Skeletal muscle satellite cell (primary cell): ENCODE data around the gene POP4.
"Not testable (repeated sequence)": the region's sequence is repeated elsewhere in the genome, so short reads cannot be mapped to it uniquely, and the experiment has no call there.

Source experiments
- H3K27me3 ChIP-seq: 2 replicates; pipeline ENCODE4 v1.7.0; 2013; ENCODE audit warnings: low read length; ENCODE audit not compliant: control insufficient read depth, insufficient read depth
- H3K36me3 ChIP-seq: 2 replicates; pipeline ENCODE4 v1.7.0; 2013; ENCODE audit warnings: mild to moderate bottlenecking, control low read depth, low read length; ENCODE audit not compliant: insufficient read depth
- H3K4me1 ChIP-seq: 2 replicates; pipeline ENCODE4 v1.7.0; 2013; ENCODE audit warnings: low read length; ENCODE audit not compliant: control insufficient read depth, insufficient read depth
- H3K4me2 ChIP-seq: 2 replicates; pipeline ENCODE4 v1.7.0; 2013; ENCODE audit warnings: mild to moderate bottlenecking, low read length
- H3K4me3 ChIP-seq: 2 replicates; pipeline ENCODE4 v1.7.0; 2013; ENCODE audit warnings: low read length
- H3K9ac ChIP-seq: 2 replicates; pipeline ENCODE4 v1.7.0; 2013; ENCODE audit warnings: mild to moderate bottlenecking, low read depth, low read length, moderate library complexity
- H3K9me3 ChIP-seq: replicated peaks from 2 replicates; pipeline ENCODE4 v1.7.0; 2013; ENCODE audit warnings: mild to moderate bottlenecking, control low read depth, low read length

POP4 gene

DNA sequence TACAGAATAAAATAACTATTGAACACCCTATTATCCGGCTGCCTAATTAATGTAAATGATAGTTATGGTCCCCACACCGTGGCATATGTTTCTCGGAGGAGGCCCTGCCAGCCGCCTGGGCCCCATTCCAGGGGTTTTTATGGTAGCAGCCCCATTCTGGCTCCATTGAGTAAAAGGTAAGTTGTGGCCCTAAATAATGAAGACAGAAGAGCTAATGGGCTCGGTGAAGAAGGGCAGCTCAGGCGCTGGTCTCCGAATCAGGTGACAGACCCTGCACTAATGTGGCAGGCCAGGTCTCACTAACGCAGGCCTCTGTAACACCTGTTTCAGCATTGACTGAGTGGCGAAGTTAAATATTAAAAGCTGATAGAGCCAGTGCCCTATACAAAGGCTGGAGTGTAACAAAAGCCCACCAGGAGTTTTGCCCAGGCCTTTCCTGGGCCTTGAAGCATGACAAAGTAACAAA lies 19.1 kb downstream of the POP4 start:
- no peaks in the 10 kb centered on the region for H3K9me3 ChIP-seq
- no peak overlapping the region for H3K9ac ChIP-seq
- no peak overlapping the region for H3K4me2 ChIP-seq
- no peaks in the 10 kb centered on the region for H3K36me3 ChIP-seq
- H3K4me3 ChIP-seq: no peak overlapping the region
- no peaks in the 10 kb centered on the region for H3K4me1 ChIP-seq
- peaks cover 4% of the 10 kb centered on the region for H3K27me3 ChIP-seq

DNA sequence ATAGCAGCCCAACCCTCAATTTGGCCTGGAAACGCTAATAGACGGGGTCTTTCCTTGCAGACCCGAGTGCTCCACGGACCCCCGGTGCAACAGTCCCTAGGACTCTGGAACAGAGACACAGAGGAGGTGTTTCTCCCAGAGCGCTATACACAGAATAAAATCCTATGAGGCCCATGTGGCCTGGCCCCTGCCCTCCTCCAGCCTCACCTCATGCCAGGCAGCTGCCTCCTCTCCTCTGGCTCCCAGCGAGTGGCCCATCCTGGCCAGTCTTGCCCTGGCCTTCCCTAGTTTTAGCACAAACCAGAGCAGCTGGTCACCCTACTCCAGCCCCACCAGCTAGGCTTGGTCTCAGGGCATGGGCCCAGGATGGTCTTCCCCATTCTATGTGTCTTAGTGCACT lies 20.3 kb downstream of the POP4 start:
- no peaks in the 10 kb centered on the region for H3K27me3 ChIP-seq
- no peak overlapping the region for H3K4me3 ChIP-seq
- H3K9ac ChIP-seq: no peak overlapping the region
- no peaks in the 10 kb centered on the region for H3K9me3 ChIP-seq
- no peak overlapping the region for H3K4me2 ChIP-seq
- no peaks in the 10 kb centered on the region for H3K4me1 ChIP-seq
- H3K36me3 ChIP-seq: no peaks in the 10 kb centered on the region

DNA sequence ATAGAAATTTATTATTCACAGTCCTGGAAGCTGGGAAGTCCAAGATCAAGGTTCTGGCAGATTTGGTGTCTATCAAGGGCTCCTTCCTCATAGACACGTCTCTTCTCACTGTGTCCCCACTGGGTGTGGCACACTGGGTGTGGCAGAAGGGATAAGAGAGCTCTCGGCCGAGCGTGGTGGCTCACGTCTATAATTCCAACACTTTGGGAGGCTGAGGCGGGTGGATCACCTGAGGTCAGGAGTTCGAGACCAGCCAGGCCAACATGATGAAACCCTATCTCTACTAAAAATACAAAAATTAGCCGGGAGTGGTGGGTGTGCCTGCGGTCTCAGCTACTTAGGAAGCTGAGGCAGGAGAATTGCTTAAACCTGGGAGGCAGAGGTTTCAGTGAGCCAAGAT lies 20.7 kb downstream of the POP4 start:
- not testable (repeated sequence) for H3K9ac ChIP-seq, H3K4me3 ChIP-seq, H3K27me3 ChIP-seq, H3K4me1 ChIP-seq, H3K9me3 ChIP-seq, H3K4me2 ChIP-seq, H3K36me3 ChIP-seq

DNA sequence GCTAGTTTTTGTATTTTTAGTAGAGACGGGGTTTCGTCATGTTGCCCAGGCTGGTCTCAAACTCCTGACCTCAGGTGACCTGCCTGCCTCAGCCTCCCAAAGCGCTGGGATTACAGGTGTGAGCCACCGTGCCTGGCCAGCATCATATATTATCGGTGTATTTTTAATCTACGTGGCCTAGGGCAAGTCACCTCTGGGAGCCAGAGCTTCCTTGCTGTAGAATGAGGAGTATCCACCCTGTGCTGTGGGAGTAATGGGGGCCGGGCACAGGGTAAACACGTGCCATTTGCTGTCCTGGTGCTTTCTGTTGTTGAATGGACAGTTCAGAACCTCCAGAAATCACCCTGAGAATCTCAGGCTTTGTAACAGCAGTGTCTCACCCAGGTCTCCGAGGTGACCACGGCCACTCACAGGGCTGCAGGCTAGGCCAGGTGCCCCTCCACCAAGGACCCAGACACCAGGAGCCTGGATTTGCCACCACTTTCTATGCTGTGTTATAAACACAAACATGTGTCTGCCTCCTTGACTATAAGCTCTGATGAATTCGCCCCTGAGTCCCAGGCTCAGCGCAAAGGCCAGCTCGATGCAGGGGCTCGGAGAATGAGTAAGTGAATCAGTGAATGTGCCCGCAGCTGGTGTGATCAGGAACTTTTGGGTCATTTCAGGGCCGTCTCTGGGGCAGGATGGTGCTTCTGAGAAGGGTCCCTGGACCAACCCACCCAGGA lies 22.7 kb downstream of the POP4 start:
- no peak overlapping the region for H3K4me3 ChIP-seq
- H3K27me3 ChIP-seq: peaks cover 5% of the 10 kb centered on the region
- H3K36me3 ChIP-seq: no peaks in the 10 kb centered on the region
- H3K4me1 ChIP-seq: no peaks in the 10 kb centered on the region
- no peak overlapping the region for H3K9ac ChIP-seq
- no peak overlapping the region for H3K4me2 ChIP-seq
- no peaks in the 10 kb centered on the region for H3K9me3 ChIP-seq

DNA sequence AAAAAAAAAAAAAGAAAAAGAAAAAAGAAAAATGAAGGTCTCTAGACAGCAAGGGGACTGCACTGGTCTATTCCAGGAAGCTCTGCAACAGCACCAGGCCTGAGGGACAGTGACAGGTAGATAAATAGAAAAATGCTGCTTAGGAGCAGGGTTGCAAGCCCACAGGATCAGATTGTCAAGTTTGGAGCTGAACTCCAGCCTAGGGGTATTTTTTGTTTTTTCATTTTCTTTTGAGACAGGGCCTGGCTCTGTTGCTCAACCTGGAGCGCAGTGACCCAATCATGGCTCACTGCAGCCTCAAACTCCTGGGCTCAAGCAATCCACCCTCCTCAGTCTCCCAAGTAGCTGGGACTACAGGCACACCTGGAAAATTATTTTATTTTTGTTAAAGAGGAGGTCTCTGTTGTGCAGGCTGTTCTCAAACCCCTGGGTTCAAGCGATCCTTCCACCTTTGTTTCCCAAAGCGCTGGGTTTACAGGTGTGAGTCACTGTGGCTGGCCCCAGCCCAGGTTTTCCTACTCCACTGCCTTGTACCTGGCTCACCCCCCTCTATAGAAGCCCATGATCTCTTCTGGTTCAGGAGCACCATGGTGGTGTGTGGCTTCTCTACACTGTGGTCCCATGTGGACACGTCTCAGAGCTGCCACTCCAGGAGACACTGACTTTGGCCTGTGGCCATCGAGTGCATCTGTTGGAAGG lies 23.9 kb downstream of the POP4 start:
- Histone ChIP-seq H3K4me3 (no peak overlapping the region), H3K9ac (no peak overlapping the region), H3K36me3 (no peaks in the 10 kb centered on the region), H3K9me3 (no peaks in the 10 kb centered on the region), H3K4me1 (no peaks in the 10 kb centered on the region), H3K4me2 (no peak overlapping the region), H3K27me3 (peaks cover 5% of the 10 kb centered on the region)

DNA sequence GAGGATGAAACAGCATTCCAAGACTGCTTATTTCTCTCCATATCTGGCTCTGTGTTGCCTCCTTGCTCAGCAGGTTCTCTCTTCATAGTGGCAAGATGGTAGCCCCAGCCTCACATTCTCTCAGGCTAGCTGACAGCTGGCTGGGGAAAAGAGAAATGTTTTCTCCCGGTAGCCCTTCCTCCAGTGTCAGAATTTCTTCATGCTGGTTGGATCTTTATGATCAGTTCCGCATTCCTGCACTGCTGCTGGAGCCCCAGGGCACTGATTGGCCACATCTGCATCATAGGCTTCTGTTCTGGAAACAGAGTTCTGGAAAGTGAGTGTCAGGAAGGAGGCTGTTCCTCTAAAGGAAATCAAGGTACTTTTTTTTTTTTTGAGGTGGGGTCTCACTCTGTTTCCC lies 24.6 kb downstream of the POP4 start:
- peaks cover 5% of the 10 kb centered on the region for H3K27me3 ChIP-seq
- no peaks in the 10 kb centered on the region for H3K36me3 ChIP-seq
- H3K9ac ChIP-seq: no peak overlapping the region
- no peaks in the 10 kb centered on the region for H3K4me1 ChIP-seq
- H3K4me3 ChIP-seq: no peak overlapping the region
- no peaks in the 10 kb centered on the region for H3K9me3 ChIP-seq
- H3K4me2 ChIP-seq: no peak overlapping the region

DNA sequence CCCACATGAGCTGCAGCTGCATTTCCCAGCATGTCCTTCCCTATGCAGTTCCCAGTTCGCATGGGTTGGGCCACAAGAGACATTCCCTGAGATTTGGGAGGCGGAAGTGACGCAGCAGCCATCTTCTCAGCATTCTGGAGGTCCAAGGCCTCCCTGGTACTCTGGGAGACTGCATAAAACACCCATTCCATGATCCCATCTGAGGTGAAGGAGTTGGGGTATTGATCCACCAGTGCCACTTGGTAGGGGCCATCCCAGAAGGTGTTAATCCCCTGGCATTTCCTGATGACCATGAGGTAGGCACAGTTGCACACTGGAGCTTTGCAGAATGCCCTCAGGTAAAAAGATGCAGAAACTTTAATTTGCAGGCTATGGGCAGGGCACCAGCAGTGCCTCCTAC lies 25.4 kb downstream of the POP4 start:
- Histone ChIP-seq H3K4me1 (no peaks in the 10 kb centered on the region), H3K4me2 (no peak overlapping the region), H3K9ac (no peak overlapping the region), H3K27me3 (peaks cover 5% of the 10 kb centered on the region), H3K36me3 (no peaks in the 10 kb centered on the region), H3K4me3 (no peak overlapping the region), H3K9me3 (no peaks in the 10 kb centered on the region)

DNA sequence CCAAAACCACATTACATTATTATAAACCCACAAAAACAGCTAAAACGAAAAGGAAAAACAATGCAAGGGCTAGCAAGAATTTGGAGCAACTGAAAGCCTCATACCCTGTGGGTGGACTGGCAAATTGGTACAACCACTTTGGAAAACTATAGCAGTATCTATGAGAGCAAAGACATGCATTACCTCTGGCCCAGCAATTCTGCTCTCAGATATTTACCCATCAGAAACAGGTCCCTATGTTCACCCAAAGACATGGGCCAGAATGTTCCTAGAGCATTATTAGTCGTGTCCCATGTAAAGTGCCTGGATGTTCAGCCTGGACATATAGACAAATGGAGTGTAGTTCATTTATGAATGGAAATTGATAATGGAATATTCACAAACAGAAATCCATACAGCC lies 27.9 kb downstream of the POP4 start:
- no peaks in the 10 kb centered on the region for H3K9me3 ChIP-seq
- H3K27me3 ChIP-seq: peaks cover 10% of the 10 kb centered on the region
- no peak overlapping the region for H3K9ac ChIP-seq
- H3K4me3 ChIP-seq: no peak overlapping the region
- H3K4me2 ChIP-seq: no peak overlapping the region
- H3K36me3 ChIP-seq: no peaks in the 10 kb centered on the region
- no peaks in the 10 kb centered on the region for H3K4me1 ChIP-seq

DNA sequence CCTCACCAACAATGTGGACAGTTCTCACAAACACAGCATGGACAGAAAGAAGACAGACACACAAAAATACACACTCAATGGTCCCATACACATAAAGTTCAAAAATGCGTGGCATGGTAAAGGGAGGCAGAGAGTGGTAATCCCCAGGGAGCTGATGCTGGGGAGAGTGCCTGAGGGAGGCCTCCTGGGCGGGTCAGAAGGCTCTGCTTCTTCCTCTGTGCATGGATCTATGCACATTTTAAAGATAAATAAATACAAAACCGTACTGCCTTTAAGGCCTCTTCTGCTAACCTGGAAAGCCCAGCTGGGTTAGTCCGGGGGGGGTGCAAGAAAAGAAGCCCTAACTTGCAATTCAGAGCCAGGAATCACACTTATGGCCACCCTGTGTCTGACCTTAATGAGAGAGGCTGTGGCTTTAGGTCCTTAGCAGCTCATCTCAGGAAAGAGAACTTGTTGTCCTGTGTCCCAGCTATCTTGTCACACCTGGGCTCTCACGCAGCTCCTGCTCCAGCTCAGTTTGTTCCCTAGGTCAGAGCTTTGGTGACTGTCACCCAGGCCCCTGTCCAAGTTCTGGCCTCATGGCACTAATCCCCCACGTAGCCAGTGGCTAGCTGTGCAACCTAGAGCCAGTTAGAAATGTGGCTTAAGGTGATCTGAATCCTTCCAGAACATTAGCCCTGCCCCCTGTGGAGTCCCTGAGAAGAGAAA lies 28.5 kb downstream of the POP4 start:
- Histone ChIP-seq H3K9ac (no peak overlapping the region), H3K27me3 (peaks cover 14% of the 10 kb centered on the region), H3K4me2 (no peak overlapping the region), H3K9me3 (no peaks in the 10 kb centered on the region), H3K4me3 (no peak overlapping the region), H3K4me1 (no peaks in the 10 kb centered on the region), H3K36me3 (no peaks in the 10 kb centered on the region)

DNA sequence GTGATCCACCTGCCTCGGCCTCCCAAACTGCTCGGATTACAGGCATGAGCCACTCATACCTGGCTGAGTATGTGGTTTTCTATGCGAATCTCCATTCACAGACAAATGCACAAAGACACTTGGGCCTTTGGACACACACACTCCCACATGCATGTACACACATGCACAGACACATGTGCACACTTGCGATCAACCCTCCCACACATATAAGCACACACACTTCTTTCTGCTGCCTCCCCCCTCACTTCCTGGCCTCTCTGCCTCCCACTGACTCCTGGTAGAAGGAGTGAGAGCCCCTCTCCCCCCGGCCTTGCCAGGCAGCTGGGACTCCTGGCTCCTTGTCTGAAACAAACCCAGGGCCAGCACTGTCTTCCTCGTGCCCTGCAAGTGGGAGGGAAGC lies 29.9 kb downstream of the POP4 start:
- Histone ChIP-seq H3K4me1 (no peaks in the 10 kb centered on the region), H3K9me3 (no peaks in the 10 kb centered on the region), H3K27me3 (peaks cover 14% of the 10 kb centered on the region), H3K4me2 (no peak overlapping the region), H3K4me3 (no peak overlapping the region), H3K36me3 (no peaks in the 10 kb centered on the region), H3K9ac (no peak overlapping the region)

DNA sequence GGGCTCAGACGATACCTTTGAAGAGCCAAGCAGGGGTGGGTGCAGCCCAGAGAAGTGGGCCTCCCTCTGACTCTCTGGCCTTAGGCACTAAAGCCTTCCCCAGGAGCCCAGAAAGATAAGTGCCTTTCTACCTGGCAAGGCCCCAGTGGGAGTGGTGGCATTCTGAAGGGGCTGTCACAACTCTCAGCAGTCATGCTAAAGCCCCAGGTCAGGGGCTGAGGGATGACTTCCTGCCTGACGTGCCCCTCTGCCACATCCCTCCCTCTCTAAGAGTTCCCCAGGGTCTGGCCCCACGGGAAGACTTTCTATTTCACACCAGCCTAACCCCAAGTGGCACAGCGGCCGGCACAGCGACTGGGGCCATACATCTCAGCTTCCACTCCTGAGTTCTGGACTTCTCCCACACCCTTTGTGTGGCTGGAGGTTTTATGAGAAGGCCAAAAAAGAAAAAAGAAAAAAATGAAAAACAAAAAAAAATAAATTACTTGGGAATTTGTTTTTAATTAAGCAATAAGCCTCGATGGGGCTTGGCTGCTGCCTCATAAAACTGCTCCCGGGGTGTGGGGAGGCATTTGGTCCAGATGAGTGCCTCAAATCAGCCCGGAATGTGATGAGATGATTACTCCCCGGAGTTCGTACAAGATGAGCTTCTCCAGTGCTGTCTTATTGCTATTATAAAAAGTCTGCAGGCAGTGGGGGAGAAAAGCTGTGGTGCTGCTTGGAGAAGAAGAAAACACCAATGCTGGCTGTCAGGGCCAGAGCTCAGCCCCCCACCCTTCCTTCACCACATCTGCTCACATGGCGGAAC lies 30.7 kb downstream of the POP4 start:
- no peaks in the 10 kb centered on the region for H3K9me3 ChIP-seq
- no peaks in the 10 kb centered on the region for H3K4me1 ChIP-seq
- no peaks in the 10 kb centered on the region for H3K36me3 ChIP-seq
- no peak overlapping the region for H3K4me3 ChIP-seq
- H3K27me3 ChIP-seq: peaks cover 15% of the 10 kb centered on the region
- H3K9ac ChIP-seq: no peak overlapping the region
- no peak overlapping the region for H3K4me2 ChIP-seq
